GM18873 (cell line): ENCODE data around the gene SLC16A12.
"Not testable (repeated sequence)": the region's sequence is repeated elsewhere in the genome, so short reads cannot be mapped to it uniquely, and the experiment has no call there.

ENCODE experiments used
- ATAC-seq: cut with Tn5 transposase; IDR thresholded peaks from one replicate; pipeline ENCODE4 v1.9.1; 2021; ENCODE audit warnings: mild to moderate bottlenecking, moderate library complexity, moderate number of reproducible peaks; ENCODE audit not compliant: unreplicated experiment, low FRiP score

The SLC16A12 gene

DNA sequence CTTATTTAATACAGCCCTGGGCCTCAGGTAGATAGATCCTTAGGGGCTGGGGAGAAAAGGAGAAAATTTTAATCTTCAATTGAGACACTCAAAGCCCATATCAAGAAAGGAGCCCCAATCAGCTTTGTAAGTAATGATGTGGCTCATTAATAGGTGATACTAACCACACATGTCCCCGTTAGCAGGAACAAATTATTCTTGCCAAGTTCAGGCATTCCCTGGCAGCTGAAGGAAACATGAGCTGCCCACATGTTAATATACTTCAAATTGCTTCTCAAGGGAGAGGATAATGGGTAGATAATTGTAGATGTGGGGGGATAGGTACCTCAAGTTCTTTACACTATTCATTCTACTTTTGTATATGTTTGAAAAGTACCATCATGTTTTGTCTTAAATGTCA, 106.5 kb downstream of the SLC16A12 start:
- ATAC-seq = no peak

DNA sequence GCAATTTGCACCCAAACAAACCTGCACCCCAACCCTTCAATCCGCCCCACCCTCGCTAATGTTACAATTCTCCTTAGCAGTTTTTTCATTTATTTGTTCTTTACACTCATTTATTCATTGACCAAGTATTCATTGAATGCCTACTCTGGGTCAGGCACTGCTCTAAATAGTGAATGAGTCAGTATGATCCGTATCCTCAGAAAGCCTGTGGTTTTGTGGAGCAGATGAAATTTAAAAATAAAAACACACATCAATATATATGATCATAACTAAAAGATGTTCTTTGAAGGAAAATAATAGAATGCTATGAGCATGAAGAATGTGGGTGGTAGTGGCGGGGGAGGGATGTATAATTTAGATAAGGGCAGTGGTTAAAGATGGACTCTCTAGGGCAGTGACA, 107.8 kb downstream of the SLC16A12 start:
- no peak for ATAC-seq

DNA sequence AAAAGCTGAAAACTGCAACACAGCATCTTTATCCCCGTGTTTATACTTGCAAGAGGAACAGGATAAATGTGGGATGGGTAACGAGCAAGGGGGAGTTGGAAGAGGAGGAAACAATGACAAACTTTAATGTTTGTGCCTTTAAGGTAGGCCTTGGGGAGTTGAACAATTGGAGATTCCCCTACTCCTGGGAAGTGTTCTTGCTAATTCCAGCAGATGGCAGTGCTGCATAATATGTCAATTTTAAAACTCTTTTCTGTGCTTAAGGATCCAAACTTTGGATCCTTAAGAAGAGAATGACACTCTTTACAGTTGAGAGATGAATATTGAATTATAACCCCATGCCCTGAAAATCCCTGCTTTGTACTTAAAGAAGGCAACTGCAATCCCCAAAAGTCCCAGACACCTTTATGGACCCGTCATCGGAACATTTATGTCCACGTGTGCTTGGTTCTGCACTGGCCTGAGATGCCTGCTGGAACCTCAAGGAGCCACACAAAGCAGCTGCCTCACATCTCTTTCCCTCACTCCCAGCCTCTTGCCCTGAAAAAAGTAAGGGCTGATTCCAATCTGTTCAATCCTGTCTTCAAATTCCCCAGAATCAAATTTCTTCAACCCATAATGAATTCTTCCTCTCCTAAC, 109.0 kb downstream of the SLC16A12 start:
- no peak for ATAC-seq

DNA sequence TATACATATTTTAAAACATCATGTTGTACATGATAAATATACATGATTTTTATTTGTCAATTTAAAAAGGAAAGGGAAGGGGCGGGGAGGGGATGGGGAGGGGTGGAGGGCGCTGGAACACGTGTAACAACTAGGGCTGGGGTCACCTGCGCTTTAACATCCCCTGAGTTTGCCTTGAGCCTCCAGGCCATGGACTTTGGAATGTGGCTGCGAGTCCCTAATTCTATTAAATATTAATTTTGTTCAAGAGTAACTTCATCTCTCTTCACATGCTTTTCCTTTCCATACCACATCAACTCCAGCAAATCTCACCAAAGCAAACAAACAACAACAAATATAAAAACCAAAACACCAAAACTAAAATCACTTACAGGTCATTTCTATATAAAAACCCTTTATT, 110.4 kb downstream of the SLC16A12 start:
- ATAC-seq = no peak

DNA sequence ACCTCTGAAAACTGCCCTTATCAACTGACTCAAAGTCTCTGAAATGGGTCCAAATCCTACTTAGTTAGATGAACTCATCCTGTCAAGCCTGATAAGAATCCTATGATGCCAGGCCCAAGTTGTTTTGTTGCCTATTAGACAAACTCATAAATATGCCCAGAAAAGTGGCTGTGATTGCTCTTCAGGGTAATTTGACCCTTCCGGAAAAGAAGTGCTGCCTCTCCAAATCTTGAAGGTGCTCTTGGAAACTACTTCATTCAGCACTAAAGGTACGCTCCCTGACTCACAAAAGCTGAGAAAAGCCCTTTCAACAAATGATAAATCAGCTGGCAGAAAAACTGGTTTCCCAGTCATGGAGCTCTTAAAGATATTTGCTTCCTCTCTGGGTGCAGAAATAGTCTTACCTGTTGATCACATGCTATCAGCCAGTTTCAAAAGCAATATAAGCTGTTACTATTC, 114.3 kb downstream of the SLC16A12 start:
- no peak for ATAC-seq

DNA sequence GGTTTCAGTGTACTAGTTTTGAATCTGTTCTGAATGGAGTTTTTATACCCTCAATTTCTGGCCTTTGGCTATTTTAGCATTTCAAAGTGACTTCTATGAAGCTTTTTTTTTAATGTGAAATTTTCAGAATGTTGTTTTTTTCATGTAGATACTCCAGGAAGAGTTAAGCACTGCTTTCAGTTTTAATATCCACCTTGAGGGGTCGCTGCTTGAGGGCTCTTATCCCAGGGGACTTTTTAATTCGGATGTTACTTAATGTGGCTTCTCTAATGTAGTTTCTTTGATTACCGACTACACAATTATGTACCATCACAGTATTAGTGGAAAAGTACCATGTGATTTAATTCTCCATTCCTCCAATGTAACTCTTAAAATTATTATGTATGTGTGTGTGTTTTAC, 115.8 kb downstream of the SLC16A12 start:
- no peak for ATAC-seq

DNA sequence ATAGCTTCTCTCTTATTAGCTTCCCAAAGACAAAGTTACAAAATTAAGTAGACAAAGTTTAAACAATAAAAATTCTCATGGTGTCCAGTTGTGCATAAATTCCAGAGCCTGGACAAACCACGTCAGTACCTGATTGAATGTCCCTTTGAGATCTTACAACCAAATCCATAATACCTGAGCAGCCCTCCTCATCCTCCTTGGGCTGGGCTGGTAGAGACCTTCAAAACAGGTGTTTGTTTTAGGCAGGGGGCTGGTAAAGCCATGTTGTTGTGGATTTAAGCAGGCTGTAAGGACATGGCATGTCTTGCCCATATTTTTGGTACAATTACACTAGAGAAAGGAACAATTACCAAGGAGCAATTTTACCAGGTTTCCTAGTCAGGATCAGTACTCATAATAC, 118.9 kb downstream of the SLC16A12 start:
- ATAC-seq = no peak

DNA sequence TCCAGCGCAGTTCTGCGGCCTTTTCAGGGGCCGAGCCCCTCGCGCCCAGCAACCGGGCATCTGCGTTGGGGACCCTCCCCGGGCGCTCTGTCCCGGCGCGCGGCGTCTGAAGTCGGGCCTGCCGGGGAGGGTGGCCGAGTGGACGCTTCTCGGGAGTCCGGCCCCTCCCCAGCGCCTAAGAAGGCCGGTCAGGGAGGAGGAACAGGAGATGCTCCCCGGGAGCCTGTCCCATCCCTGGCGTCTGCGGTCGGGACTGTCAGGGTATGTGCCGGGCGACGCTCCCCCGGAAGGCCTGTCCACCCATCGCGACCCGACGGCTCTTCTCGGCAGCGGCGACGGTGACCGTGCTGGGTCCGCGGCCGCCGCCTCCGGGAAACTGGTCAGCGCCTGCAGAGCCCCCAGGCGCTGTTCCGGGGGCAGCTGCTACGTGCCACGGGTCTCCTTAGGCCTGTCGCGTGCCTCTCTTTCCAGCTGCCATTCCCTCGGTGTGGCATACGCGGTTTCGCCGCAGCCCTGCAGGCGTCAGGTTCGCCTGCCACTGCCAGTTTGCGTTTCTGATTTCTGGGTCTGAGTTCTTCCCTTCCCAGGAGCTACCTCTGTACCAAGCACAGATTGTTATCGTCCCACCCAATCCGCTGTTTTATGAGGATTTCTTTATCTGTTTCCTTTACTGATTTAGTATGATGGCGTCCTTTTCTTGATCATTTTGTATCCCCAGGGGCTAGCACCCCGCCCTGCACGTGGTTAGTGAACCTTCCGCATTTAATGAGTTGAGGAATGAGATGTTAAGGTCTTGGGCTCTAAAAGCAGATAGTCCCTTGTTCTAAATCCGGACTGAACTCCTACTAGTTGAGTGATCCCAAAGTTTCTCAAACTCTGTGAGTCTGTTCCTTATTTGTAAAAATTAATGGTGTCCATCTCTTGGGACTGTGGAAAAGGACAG, 120.2 kb downstream of the SLC16A12 start:
- ATAC-seq = peak; percentile 27

DNA sequence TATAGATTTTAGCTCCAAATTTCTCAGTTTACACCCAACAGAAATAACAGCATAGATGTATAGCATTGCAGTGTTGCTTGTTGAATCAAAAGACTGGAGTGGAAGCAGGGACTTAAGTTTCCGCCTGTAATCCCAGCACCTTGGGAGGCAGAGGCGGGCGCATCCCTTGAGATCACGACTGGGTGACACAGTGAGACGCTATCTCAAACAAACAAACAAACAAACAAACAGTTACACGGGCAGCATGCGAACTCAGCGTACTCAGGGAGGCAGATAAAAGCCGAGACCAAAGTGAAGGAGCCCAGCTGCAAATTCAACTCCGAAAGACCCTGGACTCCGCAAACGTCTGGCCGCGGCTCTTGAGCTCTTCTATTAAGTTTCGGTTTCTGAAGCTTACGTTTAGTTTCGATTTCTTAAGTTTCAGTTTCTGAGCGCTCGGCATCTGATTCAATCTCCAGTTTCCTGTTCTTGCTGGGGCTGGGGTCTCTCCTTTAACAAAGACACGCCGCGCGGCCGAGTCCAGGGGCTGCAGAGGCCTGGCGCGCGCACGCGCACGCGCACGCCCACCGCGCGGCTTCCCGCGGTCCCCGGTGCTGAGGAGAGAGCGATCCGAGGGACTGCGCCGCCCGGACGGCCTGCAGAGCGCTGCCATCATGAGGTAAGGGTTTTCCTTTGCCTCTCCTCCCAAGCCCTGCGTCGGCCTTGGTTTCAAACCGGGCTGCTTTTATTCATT, 121.1 kb downstream of the SLC16A12 start, which contains the start of gene IFIT5:
Gene IFIT5 (plus strand): TSS at position 423 of the 733 bp plus-strand sequence. CDS start 231 bp downstream, at position 654.
- ATAC-seq = peak; percentile 72

DNA sequence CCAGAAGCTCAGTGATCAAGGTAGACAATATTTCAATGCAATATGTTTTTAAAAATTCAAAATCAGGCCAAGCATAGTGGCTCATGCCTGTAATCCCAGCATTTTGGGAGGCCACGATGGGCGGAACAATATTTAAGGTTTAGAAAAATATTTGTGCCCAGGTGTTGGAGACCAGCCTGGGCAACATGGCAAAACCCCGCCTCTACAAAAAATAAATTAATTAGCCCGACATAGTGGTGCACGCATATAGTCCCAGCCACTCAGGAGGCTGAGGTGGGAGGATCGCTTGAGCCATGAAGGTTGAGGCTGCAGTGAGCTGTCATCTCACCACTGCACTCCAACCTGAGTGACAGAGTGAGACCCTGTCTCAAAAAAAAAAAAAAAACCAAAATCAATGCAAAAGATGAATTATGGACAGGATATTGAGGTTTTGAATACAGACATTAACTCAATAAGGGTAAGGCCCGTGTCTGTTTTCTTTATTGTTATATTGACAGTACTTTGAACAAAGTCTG, 121.9 kb downstream of the SLC16A12 start:
- no peak for ATAC-seq

DNA sequence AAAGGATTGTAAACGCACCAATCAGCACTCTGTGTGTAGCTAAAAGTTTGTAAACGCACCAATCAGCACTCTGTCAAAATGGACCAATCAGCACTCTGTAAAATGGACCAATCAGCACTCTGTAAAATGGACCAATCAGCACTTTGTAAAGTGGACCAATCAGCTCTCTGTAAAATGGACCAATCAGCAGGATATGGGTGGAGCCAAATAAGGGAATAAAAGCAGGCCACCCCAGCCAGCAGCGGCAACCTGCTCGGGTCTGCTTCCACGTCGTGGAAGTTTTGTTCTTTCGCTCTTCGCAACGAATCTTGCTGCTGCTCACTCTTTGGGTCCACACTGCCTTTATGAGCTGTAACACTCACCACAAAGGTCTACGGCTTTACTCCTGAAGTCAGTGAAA, 123.1 kb downstream of the SLC16A12 start:
- ATAC-seq = not testable (repeated sequence)

DNA sequence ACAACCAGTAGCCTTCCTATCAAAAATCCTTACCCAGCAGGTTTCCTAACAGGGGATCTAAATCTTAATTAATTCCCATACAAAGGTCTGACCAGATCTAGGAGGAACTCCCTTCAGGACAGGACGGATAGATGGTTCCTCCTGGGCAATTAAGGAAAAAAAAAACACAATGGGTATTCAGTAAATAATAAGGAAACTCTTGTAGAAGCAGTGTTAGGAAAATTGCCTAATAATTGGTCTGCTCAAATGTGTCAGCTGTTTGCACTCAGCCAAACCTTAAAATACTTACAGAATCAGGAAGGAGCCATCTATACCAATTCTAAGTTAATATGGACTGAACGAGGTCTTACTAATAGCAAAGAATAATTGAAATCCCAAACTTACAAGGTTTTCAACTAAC, 124.3 kb downstream of the SLC16A12 start:
- ATAC-seq = not testable (repeated sequence)

DNA sequence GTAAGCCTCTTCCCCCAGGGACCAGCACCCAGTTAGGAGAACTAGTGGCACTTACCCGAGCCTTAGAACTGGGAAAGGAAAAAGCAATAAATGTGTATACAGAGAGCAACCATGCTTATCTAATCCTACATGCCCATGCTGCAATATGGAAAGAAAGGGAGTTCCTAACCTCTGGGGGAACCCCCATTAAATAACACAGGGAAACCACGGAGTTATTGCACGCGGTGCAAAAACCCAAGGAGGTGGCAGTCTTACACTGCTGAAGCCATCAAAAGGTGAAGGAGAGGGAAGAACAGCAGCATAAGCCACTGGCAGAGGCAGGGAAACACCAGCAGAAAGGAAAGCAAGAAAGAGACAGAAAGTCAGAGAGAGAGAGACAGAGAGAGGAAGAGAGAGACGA, 124.8 kb downstream of the SLC16A12 start:
- ATAC-seq = not testable (repeated sequence)

DNA sequence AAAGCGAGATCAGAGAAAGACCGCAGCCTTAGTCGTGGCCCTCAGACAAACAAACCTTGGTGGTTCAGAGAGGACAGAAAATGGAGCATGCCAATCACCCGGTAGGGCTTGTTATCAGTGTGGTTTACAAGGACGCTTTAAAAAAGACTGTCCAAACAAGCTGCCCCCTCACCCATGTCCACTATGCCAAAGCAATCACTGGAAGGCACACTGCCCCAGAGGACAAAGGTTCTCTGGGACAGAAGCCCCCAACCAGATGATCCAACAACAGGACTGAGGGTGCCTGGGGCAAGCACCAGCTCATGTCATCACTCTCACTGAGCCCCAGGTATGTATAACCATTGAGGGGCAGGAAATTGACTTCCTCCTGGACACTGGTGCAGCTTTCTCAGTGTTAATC, 126.1 kb downstream of the SLC16A12 start:
- not testable (repeated sequence) for ATAC-seq

DNA sequence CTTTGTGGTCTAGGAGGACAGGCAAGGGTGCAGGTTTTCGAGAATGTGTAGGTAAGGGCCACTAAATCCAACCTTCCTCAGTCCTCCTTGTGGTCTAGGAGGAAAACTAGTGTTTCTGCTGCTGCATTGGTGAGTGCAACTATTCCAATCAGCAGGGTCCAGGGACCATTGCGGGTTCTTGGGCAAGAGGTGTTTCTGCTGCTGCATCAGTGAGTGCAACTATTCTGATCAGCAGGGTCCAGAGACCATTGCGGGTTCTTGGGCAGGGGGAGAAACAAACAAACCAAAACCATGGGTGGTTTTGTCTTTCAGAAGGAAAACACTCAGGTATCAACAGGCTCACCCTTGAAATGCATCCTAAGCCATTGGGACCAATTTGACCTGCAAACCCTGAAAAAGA, 127.6 kb downstream of the SLC16A12 start:
- ATAC-seq = not testable (repeated sequence)

DNA sequence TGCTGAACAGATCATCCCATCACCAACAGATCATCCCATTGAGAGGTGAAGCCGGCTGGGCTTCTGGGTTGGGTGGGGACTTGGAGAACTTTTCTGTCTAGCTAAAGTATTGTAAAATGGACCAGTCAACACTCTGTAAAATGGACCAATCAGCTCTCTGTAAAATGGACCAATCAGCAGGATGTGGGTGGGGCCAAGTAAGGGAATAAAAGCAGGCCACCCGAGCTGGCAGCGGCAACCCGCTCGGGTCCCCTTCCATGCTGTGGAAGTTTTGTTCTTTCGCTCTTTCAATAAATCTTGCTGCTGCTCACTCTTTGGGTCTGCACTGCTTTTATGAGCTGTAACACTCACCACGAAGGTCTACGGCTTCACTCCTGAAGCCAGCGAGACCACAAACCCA, 129.2 kb downstream of the SLC16A12 start:
- ATAC-seq = not testable (repeated sequence)

DNA sequence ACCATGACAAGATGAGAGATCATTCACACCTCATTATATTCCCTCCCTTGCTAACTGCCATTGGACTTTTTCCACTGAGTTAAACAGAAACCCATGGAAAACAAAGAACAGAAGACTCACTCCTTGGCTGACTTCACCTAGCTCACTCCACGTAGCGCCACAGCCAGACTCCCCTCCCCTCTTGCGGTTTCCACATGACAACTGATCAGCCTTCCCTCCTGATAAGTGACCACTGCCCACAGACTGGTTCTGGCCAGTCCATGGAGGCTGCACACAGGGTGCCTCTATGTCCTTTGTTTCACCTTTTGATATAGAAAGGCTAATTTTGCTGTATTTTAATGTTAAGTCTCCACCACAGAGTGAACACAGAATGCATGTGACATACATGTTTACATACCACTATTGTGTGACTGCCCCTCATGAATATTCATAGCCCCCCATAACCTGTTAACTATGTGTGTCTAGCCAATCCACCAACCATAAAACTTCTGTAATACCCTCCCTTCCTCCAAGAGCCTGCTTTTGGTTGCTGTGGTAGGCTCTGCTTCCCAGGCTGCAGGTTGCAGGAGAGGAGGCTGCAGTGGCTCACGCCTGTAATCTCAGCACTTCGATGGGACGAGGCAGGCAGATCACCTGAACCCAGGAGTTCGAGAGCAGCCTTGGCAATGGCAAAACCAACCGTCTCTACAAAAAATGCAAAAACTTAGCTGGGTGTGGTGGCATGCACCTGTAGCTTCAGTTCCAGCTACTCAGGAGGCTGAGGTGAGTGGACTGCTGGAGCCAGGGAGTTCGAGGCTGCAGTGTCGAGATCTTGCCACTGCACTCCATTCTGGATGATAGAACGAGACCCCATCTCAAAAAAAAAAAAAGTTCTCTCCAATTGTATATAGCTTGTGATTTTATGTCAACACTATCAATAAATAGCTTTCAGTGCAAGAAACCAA, 131.0 kb downstream of the SLC16A12 start:
- ATAC-seq = no peak

DNA sequence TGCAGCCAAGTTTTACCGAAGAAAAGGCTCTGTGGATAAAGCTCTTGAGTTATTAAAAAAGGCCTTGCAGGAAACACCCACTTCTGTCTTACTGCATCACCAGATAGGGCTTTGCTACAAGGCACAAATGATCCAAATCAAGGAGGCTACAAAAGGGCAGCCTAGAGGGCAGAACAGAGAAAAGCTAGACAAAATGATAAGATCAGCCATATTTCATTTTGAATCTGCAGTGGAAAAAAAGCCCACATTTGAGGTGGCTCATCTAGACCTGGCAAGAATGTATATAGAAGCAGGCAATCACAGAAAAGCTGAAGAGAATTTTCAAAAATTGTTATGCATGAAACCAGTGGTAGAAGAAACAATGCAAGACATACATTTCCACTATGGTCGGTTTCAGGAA, 132.4 kb downstream of the SLC16A12 start:
- ATAC-seq = no peak

DNA sequence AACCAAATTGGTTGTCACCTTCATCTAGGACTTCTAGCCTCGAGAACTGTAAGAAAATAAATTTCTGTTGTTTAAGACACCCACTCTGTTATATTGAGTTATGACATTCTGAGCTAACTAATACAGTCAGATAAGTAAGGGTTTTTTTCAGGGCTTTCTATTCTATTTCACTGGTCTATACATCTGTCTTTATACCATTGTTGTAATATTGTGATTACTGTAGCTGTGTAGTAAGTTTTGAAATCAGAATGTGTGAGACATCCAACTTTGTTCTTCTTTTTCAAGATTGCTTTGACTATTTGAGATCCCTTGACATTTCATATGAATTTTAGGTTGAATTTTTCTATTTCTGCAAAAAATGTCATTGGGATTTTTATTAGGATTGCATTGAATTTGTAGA, 135.4 kb downstream of the SLC16A12 start:
- no peak for ATAC-seq
